Fibroblast of peridontal ligament (primary cell): ENCODE results near the gene MTERF4.

Source experiments
- DNase-seq: peaks from one replicate; pipeline ENCODE4 v3.0.0-alpha.2; 2010; ENCODE audit errors: extremely low read depth

Gene MTERF4

GRCh38 chr2:241088791-241089732, 13.0 kb downstream of the MTERF4 start:
- DNase-seq = no peak

DNA sequence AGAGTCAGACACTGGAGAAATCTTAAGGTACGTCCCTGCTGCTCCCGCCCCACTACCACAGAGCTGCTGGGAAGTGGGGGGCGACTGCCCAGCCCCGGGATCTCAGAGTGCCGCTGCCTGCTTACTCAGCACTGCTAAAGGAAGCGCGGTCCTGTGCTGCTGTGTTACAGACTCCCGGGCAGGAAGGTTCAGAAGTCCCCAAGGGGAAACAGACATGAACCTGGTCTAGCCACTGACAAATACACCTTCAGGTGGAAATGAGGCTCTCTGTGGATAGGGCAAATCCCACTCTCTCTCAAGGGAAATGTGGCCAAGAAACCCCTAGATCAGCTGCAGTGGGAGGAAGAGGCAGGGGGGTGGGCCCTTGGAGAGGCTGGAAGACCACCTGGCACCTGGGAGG, 13.7 kb downstream of the MTERF4 start:
- no peak for DNase-seq

DNA sequence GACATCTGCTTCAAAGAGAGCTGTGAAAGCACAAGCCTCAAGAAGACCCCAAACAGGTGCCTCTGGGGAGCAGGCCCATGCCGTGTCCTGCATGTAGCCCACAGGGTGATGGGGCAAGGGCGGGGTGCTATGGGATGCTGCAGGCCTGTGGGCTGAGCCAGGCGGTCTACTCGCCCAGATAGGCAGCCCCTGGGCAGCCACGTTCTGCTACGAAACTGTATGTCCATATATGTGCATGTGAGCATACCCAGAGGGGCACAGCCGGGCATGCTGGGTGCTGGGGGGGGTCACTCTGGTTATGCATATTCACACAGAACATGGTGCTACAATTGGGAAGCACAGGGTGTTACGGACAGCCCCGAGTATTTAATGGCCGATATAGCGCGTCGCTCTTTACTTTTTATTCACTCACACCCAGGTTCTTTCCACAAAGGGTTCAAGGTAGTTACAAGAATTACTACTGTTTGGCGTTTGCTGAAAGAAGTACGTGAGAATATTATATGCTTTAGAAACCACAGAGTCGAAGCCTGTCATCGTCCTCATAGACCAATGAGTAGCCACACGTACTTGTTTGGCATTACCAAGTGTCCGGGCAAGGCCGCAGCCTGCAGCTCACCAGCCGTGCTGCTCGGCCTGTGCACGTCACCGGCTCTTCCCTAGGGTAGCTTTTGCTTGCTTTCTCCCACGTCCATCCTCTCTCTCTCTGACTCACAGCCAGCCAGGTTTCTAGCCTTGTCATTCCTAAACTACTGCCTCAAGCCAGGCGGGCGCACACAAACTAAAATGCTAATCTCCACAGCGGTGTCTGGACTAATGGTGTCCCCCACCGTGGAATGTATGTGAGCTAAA, 14.4 kb downstream of the MTERF4 start:
- DNase-seq = no peak

DNA sequence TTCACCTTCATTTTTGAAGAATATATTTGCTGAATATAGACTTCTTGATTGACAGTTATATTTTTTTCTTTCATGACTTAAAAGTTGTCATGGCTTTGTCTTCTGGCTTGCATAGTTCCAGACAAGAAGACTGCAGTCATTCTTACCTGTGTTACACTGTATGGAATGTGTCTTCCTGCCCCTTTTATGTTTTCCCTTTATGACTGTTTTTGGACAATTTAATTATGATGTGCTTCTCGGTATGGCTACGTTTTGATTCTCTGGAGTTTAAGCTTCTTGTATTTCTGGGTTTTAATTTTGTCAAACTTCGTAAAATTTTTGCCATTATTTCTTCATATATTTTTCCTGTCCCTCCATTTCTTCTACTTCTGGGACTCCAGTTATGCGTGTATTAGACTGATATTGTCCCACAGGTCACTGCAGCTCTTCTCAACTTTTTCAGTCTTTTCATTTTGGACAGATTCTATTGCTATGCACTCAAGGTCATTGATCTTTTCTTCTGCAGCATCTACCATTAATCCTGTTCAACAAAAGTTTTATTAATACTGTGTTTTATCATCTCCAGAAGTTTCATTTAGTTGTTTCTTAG, 17.1 kb downstream of the MTERF4 start:
- no peak for DNase-seq

- DNase-seq = no peak
Observed at GRCh38 chr2:241083091-241083415, 19.0 kb downstream of the MTERF4 start.

DNA sequence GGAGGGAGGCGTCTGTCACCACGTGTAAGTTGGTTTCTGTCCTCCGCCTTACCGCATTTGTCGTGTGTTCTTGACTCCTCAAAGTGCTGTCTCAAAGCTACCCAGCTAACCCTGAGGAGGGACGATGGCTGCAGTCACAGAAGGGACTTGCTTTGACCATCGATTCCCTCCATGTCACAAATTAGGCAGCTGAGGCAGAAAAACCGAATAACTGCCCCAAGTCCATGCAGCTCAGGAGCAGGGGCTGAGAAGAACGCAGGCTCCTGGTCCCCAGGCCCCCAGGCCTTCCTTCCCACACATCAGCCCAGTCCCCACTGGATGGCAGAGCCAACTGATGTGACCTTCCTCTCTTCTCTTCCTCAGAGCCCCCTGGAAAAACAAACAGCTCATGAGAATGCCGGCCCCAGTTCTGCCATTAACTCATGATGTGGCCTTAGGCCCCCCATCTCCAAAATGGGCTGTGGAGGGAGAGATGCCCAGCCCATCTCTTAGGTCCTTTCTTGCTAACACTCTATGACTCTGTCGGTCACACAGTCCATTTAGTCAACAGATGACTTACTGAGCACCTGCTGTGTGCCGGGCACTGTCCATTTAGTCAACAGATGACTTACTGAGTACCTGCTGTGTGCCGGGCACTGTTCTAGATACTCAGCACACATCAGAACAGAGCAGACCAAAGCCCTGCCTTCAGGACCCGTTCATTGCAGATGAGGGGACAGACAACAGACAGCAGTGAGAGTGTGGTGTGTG, 19.6 kb downstream of the MTERF4 start:
- no peak for DNase-seq

DNA sequence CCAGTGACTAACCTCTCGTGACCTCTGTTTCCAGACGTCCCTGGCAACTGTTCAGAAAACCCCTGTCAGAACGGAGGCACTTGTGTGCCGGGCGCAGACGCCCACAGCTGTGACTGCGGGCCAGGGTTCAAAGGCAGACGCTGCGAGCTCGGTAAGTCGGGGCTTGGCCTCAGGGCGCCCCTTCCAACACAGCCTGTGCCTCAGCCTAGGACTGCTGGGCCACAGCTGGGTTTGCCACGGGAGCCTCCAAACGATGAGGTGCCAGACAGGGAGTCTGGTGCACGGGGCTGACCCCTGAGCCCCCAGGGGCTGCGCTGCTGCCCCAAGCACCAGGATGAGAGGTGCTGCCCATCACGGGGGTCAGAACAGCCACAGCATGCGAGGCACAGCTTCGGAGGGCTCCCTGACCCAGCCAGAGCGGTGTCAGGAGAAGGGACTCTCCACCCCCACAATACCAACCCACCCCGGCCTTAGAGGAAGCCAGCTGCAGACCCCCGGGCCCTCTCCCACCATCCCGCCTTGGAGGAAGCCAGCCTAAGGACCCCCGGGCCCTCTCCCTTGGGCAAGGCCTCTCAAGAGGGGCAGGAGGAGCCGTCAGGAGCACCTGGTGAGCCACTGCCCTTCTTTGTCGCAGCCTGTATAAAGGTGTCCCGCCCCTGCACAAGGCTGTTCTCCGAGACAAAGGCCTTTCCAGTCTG, 20.3 kb downstream of the MTERF4 start:
- DNase-seq = no peak

GRCh38 chr2:241081190-241081642, 20.9 kb downstream of the MTERF4 start:
- DNase-seq = no peak

- no peak for DNase-seq
Observed at GRCh38 chr2:241080405-241081189, 21.5 kb downstream of the MTERF4 start.

DNA sequence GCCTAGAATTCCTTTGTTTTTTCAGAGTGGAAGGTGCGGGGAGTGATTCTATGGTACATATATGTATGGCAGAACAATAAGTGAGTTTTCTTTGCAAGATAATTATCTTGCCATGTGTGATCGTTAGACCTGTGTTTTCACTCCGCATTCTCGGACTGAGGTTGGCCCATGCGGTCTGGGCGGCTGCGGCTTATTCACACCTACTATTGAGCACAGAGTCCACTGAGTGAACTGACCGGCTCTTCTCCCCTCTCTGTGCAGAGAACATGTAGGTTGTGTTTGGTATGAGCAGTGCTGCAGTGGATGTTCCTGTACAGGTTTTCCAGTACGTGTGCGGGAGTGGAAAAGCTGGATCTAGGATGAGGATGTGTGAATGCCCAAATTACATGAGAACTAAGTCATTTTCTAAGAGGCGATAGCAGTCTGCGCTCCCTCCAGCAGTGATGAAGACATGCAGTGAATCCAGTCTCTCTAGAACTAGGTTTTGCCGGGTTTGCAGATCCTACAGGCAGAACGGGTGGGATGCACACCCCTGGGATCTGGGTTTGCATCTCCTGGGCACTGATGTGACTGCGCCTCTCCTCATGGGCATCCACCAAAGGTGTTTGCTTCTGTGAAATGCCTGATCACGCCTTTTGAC, 27.1 kb downstream of the MTERF4 start:
- no peak for DNase-seq

DNA sequence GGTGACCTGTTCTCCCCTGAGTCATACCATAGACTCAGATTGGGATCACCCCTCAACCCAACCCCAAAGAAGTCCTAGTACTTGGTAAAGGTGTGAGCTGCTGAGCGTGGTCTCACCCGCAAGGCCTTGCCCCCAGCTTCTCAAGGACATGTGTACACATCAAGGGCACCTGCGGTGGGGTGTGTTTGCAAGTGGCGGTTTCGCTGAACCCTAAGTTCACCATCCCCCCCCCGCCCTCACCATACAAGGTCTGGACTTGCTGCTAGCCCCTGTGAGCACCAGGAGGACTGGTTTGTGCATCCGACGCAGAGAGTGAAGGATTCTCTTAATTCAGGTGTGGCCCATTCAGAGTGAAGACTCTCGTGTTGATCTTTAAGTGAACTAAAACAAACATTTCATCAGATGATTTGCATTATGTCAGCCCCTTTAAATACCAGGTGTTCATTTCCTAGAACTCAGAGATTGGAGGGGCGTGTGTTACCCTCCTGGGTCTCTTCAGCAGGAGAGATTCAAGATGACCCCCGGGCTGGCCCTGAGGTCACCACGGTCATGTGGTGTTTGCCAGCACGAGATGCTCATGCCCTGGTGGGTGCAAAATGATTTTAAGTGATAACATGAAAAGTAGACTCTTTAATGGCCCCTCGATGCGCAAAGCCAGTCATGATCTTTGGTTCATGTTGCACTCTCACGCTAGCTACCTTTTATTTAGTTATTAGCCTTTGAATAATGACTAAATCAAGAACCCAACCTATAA, 27.8 kb downstream of the MTERF4 start:
- no peak for DNase-seq

DNA sequence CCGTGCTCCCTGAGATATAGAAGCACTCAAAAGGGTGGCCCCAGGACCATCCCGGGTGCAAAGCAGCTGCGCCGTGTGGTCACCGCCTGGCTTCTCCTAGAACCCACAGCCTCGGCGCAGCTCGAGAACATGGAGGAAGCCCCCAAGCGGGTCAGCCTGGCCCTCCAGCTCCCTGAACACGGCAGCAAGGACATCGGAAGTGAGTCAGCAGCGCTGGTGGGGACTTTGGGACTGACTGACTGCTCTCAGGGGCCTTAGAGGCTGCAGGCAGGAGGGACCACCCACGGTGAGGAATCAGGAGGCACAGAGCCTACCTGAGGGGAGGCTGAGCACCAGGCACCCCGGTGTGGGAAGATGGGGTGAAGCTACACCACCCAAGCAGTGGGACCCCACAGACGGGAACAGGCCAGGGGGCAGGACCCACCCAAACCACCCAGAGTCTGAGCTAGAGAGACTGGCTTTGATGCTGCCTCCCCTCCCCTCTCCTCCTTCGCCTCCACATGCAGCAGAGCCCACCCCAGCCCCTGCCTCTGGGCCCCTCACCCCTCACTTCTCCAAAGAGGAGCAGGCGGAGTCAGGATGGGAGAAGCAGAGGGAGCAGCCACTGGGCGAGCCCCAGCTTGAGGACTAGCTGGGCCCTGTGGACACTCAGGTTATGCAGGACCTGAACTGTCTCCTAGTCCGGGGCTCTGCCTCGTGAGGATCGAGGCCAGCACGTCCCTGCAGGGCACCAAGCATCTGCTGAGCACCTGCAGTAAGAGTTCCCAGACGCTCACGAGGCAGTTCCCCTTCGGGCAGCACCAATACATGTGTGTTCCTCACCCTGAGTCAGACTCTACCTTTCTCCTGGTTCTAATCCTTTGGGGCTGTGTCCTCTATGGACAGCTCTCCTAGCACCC, 28.7 kb downstream of the MTERF4 start:
- DNase-seq = no peak

DNA sequence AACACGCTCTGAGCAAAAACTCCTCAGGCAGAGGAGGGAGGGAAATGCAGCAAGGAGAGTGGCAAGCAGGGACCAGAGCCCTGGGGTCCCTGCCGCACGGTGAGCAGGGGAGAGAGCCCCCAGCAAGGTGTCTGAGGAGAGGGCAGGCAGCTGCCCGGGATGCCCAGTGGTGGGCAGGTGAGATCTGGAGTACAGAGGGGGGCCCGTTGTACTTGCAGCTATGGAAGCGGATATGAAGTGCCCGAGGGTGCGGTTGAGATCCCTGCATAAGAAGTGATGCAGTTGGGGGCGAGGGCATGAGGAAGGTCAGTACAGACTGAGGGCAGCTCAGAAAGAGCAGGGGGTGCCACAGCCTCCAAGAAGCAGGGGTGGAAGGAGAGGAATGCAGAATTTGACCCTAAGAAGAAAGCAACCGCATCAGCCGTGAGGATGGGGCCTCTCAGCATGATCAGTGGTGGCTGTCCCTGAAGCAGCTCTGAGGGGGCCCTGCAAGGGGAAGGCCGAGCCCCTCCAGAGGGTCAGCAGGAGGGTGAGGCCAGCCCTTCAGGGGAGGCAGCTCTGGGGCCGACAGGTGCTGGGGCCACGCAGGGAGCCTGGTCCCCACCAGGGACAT, 29.4 kb downstream of the MTERF4 start:
- no peak for DNase-seq

DNA sequence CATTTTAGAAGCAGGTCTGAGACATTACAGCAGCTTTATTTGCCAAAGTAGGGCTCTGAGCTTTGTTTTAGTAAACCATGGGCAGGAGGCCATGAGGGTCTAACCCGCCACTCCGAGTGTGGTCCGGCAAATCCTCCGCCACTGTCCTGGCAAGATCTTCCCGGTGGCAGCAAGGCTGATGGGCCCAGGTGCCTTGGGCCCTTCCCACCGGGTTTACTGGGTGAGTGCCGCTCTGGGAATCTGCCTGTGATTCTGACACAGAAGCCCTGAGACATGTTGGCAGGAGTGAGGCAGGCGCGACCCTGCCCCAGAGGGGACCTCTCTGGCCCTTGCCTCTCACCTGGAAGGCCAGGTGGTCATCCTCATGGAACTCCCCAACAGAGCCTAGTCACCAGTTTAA, 29.9 kb downstream of the MTERF4 start:
- DNase-seq = no peak

DNA sequence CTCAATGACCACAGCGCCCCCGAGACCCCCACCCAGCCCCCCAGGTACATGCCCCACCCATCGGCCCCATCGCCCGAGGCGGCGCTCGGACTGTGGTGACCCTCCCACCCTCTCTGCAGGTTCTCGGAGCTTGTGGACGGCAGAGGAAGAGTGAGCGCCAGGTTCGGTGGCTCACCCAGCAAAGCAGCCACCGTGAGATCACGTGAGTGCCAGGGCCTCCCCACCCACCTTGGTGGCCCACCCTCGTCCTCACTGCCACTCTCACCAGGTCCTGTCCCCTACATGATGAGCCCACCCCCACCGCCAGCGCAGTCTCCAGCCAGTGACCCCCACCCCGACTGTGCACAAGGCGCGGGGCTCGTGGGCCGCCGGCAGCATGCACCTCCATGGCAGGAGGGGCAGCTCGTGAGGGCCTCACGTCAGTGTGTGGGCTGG, 30.4 kb downstream of the MTERF4 start:
- DNase-seq = no peak

- DNase-seq = no peak
Observed at GRCh38 chr2:241070811-241071676, 31.0 kb downstream of the MTERF4 start.

DNA sequence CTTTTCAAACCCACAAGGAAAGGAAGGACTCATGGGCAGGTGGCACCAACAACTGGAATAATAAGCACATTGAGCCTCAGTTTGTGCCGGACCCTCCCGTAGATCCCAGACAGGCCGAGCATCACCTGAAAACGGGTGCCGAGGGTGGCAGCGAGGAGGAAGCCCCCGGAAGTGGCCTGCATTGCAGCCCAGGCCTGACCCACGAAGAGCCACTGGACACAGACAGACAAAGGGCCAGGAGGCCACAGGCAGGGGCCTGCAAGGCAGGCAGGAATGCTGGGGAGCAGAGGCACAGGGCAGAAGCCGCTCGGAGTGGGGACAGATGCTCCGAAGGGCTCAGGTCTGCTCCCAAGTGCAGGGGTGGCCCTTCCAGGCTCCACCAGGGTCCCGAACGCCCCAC, 31.7 kb downstream of the MTERF4 start:
- DNase-seq = no peak
